ENCODE results near the gene VTCN1.
A peak's percentile ranks its signal among the peaks of the same experiment; 100 is the strongest.

Gene VTCN1

DNA sequence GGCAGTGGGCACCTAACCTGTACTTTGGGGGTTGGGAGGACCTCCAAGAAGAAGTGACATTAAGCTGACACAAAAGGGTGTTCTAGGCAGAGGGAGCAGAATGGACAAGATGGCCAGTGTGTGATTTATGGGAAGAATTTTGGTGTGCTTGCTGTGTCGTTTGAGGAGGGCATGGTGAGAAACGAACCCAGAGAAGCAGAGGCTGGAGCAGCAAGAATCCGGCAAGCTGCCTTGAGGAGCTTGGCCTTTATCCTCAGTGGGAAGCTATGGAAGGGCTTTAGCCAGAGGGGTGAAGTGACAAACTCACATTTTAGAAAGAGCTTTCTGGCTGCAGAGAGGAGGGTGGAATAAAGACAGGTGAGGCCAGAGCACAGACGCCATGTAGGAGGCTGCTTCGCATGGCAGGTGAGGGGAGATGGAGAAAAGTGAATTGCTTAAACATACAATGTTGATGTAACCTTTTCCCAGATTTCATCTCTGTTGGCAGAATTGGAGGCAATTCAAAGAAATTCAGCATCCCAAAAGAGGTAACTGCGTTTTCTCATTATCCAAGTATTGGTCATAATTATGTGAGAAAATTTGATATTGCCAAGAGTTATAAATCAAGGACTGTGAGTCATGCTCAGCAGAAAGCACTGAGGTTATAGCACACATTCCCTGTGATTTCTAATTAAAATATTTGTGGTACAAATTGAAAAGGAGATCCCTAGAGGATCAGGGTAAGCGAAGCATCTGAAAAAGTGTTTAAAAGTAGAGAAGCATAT lies 115.7 kb downstream of the VTCN1 start:
- DNase-seq (ENCODE audit: low spot score) = peak; percentile 62

DNA sequence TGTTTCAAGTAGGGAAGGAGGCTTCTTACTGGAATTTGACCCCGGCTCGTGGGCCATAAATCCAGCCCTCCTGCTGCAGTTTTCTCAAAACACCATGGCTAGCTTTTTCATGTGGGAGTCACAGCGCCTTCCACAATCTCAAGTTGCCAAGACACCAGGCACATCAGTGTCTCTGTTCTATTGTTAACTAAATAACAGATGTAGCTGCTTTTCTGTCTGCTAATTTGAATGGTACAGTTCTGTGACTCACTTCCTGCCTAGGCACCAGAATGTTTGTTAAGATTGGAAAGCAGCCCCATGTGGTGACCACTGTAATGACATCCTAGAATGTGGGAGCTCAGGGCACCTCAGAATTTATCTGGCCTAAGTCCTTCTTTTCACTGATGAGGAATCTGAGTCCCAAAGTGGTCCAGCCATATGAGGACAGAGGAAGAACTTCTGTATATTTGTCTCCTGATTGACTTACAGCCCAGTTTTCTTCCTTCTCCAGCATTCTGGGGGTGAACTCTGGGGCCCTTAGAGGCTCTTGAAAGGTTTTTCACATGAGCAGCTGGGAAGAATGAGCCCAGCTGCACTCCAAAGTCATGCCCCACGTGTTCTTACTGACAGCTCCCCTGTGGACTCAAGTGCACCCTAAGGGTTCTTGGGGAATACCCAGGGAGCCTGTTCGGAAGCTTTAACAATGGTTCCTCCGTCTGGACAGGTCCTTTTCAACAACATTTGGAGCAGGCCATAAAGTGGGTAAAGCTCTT lies 116.7 kb downstream of the VTCN1 start:
- peak; percentile 45 for DNase-seq (ENCODE audit: low spot score)

Data from AG08395 (cell line).